ENCODE measurements around the gene FOXB1. TPM values are rescaled to one million over a fixed set of nuclear protein-coding genes. Genes with fewer than 3 reads are reported as not detected.

Gene FOXB1
- total RNA-seq, 4 donors from 2014 or later: not detected

DNA sequence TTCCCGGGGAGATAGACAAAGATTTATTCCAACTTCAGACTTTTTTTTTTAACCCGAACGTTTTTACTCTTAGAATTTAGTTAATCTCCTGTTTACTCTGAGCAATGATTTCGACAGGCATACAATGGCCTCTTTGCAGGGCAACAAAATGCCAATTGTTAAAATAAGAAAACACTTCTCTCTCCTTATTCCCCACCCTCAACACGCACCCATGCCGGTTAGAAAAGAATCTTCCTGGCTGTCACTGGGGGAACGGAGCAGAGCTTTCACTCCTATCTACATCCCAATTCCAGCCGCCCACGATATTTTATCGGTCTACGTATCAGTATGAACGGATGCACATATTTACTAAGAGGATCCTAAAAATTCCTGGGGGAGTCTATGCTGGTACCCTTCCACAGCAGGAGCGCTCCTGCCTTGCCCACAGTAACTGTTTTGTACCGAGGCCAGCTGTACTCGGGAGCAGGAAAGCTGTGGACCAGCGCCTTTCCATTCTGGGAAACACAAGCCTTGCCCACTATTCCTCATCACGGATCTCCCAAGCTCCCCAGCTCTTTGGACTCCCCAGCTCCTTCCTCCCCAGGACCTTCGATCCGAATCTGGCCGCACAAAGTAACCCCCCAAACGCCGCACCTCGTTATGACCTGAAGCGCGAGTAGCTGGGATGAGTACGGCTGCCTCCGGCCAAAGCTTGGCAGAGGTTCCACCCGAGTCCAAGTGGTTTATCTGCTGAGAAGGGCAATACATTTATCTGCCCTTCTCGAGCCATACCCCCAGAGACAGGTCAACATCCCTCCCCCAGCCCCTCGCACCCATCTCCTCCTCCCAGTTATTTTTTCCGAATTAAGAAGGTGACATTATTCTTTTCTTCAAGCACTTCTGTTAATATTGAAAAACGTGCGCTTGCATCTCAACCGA lies 2.2 kb upstream of the FOXB1 start:
- no peaks in the 10 kb centered on the region for H3K36me3 ChIP-seq
- H3K27me3 ChIP-seq: peaks cover 100% of the 10 kb centered on the region
- no peak overlapping the region for H3K4me3 ChIP-seq
- in situ Hi-C loops (cut with MboI; ENCODE audit: low pct_ligation_motif_present in 1 of 4, low pct_unique_long_range_greater_than_20kb in 1 of 4, low sequenced_read_pairs in 3 of 4) (no loop called here), intact Hi-C loops (cut with DNase I; ENCODE audit: low total_unique reads) (no loop called here)
- no peaks in the 10 kb centered on the region for H3K9me3 ChIP-seq
- WGBS, 2 donors (ENCODE audit: low coverage in 1 of 2): 11 to 15% methylated on average over 17 to 34 of the region's 34 CpGs
- no peak overlapping the region for H3K27ac ChIP-seq
- DNase-seq: no peak
- TF ChIP-seq POLR2A (IDR thresholded peaks at IDR 0.05) (no peak), POLR2AphosphoS5 (IDR thresholded peaks at IDR 0.05) (no peak), EP300 (IDR thresholded peaks at IDR 0.05; ENCODE audit: low read depth) (no peak)
- TF ChIP-seq, protein P1, sequence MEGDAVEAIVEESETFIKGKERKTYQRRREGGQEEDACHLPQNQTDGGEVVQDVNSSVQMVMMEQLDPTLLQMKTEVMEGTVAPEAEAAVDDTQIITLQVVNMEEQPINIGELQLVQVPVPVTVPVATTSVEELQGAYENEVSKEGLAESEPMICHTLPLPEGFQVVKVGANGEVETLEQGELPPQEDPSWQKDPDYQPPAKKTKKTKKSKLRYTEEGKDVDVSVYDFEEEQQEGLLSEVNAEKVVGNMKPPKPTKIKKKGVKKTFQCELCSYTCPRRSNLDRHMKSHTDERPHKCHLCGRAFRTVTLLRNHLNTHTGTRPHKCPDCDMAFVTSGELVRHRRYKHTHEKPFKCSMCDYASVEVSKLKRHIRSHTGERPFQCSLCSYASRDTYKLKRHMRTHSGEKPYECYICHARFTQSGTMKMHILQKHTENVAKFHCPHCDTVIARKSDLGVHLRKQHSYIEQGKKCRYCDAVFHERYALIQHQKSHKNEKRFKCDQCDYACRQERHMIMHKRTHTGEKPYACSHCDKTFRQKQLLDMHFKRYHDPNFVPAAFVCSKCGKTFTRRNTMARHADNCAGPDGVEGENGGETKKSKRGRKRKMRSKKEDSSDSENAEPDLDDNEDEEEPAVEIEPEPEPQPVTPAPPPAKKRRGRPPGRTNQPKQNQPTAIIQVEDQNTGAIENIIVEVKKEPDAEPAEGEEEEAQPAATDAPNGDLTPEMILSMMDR (IDR thresholded peaks at IDR 0.05): no peak
- peaks cover 20 to 38% (median 32%) of the 10 kb centered on the region in 4 donors for H3K4me1 ChIP-seq

DNA sequence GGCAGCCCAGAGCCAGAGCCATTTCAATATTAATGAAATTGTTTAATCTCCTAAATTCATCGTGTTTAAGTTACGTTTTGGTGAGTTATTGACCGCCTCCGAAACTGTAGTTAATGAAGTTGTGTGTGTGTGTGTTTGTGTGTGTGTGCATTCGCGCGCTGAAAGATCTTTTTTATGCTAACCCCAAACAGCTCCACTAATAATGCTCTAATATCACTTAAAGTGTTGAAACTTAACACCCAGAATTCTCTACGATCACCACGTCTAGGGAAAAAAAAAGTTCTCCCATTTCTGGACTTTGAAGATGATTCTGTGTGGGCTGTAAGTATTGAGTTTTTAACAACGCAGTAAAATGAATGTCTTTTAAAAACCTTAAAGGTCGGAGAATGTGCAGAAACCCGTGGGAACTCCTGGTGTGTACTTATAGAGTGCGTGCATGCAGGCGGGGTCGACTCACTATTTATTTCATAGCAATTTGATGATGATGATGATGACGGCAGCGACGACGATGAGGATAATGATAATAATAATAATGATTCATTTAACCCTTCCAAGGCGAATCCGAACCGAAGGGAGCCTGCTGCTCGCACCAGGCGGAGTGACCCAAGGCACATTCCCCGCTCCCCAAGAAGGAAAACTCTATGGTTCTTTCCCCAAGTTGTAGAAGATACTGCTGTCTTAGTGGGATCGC lies 1.4 kb upstream of the FOXB1 start:
- Histone ChIP-seq H3K4me1 (peaks cover 17 to 36% (median 29%) of the 10 kb centered on the region in 4 donors), H3K27ac (no peak overlapping the region), H3K9me3 (no peaks in the 10 kb centered on the region), H3K36me3 (no peaks in the 10 kb centered on the region), H3K4me3 (no peak overlapping the region), H3K27me3 (peaks cover 100% of the 10 kb centered on the region)
- DNase-seq: no peak
- WGBS, 2 donors (ENCODE audit: low coverage in 1 of 2): 11 to 22% methylated on average over 10 to 26 of the region's 26 CpGs
- TF ChIP-seq EP300 (IDR thresholded peaks at IDR 0.05; ENCODE audit: low read depth) (no peak), POLR2A (IDR thresholded peaks at IDR 0.05) (no peak), POLR2AphosphoS5 (IDR thresholded peaks at IDR 0.05) (no peak)
- TF ChIP-seq, protein P1 (IDR thresholded peaks at IDR 0.05): no peak
- in situ Hi-C loops (cut with MboI; ENCODE audit: low pct_ligation_motif_present in 1 of 4, low pct_unique_long_range_greater_than_20kb in 1 of 4, low sequenced_read_pairs in 3 of 4): no loop called here
- intact Hi-C loops (cut with DNase I; ENCODE audit: low total_unique reads): no loop called here

GRCh38 chr15:60003243-60004008 lies 685 bp upstream of the FOXB1 start:
- Histone ChIP-seq H3K9me3 (no peaks in the 10 kb centered on the region), H3K27me3 (peaks cover 100% of the 10 kb centered on the region), H3K36me3 (no peaks in the 10 kb centered on the region), H3K27ac (no peak overlapping the region), H3K4me1 (peaks cover 17 to 36% (median 29%) of the 10 kb centered on the region in 4 donors), H3K4me3 (no peak overlapping the region)
- in situ Hi-C loops (cut with MboI; ENCODE audit: low pct_ligation_motif_present in 1 of 4, low pct_unique_long_range_greater_than_20kb in 1 of 4, low sequenced_read_pairs in 3 of 4): no loop called here
- DNase-seq: no peak
- no peak for TF ChIP-seq EP300 (IDR thresholded peaks at IDR 0.05; ENCODE audit: low read depth)
- TF ChIP-seq, protein P1 (IDR thresholded peaks at IDR 0.05): no peak
- no peak for TF ChIP-seq POLR2AphosphoS5 (IDR thresholded peaks at IDR 0.05)
- TF ChIP-seq POLR2A (IDR thresholded peaks at IDR 0.05): no peak
- 4 to 6% methylated on average over 3 to 24 of the region's 24 CpGs for WGBS, 2 donors (ENCODE audit: low coverage in 1 of 2)
- intact Hi-C loops (cut with DNase I; ENCODE audit: low total_unique reads): no loop called here

Data from transverse colon (tissue), 4 donors.